NCI-H1930 (cell line): ENCODE results near the gene ECI1.
A peak's percentile ranks its signal among the peaks of the same experiment; 100 is the strongest.

ENCODE experiments used
- DNase-seq, 2 experiments: peaks; one replicate each; lab custom pipeline; 2025; lab: John Stamatoyannopoulos, UW

Gene ECI1

GRCh38 chr16:2251296-2252111, at the start of gene ECI1:
ECI1 (minus strand) TSS chr16:2251587; CDS start chr16:2251566, 21 bp downstream.
- DNase-seq = peak; percentile 93 to 96

GRCh38 chr16:2299915-2300192, 48.5 kb upstream of the ECI1 start:
- DNase-seq = no peak

GRCh38 chr16:2299121-2299914, 47.9 kb upstream of the ECI1 start:
- no peak for DNase-seq

- no peak for DNase-seq
Measured at GRCh38 chr16:2298621-2299020, 47.2 kb upstream of the ECI1 start.

DNA sequence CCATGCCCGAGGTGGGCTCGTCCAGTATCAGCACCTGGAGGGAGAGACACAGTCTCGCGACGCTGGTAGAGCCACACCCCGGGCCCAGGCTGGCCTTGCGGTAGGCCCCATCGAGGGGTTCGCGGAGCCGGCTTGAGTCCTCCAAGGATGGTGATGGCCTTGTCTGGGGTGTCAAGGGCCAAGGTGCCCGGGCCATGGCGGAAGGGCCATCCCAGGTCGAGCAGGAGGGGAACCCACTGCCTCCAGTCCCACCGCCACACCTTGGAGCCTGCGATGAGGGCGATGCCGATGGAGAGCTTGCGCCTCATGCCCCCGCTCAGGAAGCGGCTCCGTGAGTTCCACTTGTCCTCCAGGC, 46.1 kb upstream of the ECI1 start:
- no peak for DNase-seq

GRCh38 chr16:2296661-2297505, 45.5 kb upstream of the ECI1 start:
- DNase-seq = peak; percentile 8 to 11

GRCh38 chr16:2295056-2295798, 43.8 kb upstream of the ECI1 start:
- no peak for DNase-seq

DNA sequence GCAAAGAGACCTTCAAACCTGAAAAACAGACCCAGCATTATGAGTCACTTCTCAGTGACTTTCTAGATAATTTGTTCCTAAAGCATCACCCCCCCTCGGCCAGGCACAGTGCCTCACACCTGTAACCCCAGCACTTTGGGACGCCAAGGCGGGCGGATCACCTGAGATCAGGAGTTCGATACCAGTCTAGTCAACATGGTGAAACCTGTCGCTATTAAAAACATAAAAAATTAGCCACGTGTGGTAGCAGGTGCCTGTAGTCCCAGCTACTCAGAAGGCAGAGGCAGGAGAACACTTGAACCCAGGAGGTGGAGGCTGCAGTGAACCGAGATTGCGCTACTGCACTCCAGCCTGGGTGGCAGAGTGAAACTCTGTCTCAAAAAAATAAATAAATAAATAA, 40.8 kb upstream of the ECI1 start:
- no peak for DNase-seq

DNA sequence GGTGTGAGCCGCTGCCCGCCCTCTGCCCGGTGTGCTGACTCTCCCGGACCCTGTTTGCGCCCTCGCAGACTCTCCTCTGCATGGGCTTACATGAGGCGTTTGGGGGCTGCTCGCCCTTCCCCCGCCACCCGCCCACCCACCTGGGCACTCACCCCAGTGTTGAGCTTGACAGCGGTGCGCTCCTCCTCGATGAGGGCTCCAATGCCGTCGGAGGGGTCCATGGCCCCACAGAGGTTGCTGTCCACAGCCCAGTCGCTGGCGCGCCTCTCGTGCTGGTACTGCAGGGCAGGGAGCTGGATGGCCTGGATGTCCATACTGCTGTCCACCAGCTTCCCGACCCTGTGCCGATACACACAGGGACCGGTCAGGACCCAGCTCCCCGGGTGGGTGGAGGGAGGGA, 37.9 kb upstream of the ECI1 start:
- DNase-seq = no peak

DNA sequence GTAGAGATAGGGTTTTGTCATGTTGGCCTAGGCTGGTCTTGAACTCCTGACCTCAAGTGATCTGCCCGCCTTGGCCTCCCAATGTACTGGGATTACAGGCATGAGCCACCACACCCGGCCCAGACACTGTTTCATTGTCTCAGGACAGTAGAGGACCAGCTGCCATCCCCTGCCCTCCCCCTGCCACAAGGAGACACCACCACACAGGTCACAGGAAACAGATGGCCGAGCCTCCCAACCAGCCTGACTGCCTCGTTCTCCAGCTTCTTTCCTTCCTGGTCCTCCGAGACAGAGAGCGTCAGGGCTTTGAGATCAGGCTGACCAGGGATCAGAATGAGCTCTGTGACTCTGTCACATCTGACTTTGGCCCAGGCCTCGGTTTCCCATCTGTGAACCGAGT, 37.3 kb upstream of the ECI1 start:
- DNase-seq = no peak

DNA sequence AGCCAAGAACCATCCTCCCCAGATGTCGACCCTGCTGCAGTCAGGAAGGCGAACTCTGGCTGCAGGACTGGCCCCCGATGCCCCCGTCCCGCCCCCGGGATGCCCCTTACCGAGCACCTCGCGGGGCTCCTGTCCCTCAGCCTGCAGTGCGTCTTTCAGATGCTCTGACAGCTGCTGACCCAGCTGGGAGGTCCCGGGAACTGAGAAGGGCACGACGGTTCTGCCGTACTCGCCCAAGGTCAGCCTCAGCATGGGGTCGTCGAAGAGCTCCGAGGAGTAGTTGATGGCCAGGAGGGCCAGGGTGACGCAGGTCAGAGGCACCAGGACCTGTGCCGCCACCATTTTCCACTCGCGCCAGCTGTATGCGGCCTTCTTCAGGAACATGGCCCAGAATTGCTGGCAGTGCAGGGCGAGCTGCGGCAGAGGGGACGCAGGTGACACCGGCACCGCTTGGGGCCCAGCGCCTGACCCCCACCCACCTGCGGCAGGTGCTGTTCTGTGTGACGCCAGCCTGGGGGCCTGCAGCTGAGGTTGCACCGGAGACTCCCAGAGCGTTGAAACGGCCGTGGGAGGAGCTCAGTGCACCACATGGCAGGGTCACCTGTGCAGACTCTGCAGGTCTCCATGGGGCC, 36.6 kb upstream of the ECI1 start:
- no peak for DNase-seq

- no peak for DNase-seq
Measured at GRCh38 chr16:2286550-2286949, 35.2 kb upstream of the ECI1 start.

- DNase-seq = no peak
Measured at GRCh38 chr16:2285731-2286191, 34.4 kb upstream of the ECI1 start.

GRCh38 chr16:2284797-2285576, 33.6 kb upstream of the ECI1 start:
- no peak for DNase-seq

DNA sequence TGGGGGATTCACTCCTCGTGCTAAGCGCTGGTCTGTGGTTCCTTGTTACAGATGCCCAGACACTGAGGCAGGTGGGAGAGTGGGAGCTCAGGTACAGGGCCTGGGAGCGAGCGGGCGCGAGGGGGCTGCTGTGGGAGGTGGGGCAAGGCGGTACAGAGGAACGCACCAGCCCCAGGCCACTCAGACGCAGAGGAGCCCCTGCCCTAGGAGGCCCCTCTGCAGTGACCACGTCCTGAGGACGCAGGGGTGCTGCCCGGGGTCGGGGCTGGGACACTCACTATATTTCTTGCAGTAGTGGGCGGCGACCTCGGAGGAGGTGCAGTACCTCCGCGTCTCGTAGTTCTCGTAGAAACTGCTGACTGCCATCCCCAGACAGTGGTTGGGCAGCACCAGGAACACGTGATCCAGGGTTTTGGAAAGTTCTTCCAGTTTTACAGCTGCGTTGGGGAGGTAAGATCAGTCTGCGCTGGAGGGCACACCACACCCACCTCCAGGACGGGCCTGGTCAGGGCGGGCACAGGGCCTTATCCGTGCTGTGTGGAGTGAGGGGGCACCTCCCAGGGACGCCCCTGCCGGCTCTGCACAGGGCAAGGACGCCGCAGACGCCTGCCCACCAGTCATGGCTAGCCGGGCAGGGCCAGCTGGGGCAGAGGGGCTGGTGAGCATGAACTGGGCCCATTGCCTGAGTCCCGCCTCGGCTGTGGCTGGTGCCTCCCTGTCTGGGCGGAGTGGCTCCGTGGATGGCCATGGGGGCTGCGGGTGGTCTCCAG, 32.8 kb upstream of the ECI1 start:
- no peak for DNase-seq

GRCh38 chr16:2282866-2283555, 31.6 kb upstream of the ECI1 start:
- DNase-seq = no peak

GRCh38 chr16:2282262-2282661, 30.9 kb upstream of the ECI1 start:
- no peak for DNase-seq

GRCh38 chr16:2280981-2281542, 29.7 kb upstream of the ECI1 start:
- no peak for DNase-seq

DNA sequence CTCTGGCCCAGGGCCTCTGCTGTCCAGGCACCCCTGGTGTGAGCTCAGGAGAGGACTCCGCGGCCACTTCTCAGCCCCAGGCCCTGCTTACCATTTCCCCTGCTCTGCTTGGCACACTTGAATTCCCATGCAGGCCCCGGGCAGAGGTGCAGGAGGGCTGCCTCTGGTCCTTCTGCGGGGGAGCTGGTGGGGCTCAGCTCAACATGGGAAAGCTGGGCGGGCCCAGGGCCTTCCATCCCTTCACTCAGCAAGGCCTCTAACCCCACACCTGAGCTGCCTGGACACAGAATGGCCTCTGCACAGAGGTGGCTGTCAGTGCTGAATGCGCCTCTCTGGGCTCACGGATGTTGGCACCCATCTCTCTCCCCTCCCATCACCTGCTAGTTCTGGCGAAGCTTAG, 29.1 kb upstream of the ECI1 start:
- DNase-seq = no peak
